PC-9 (cell line): ENCODE measurements around the gene PSRC1. TPM values are rescaled to one million over a fixed set of nuclear protein-coding genes. Genes with fewer than 3 reads are reported as not detected.

ENCODE experiments used
- BruUV-seq: library from RNA; stranded (reverse); fragments of 400-500 nt; replicated peaks from 2 replicates; lab custom pipeline; 2021; lab: Mats Ljungman, UMichigan
- CTCF ChIA-PET: fragments of 300-600 bp; sonication (Branson Sonifier 250); formaldehyde crosslinking; loops from one replicate; lab custom pipeline; 2022; ENCODE audit warnings: antibody characterized with exemption; lab: Charles Lee
- POLR2A ChIA-PET: fragments of 300-600 bp; sonication (Branson Sonifier 250); formaldehyde crosslinking; loops from one replicate; lab custom pipeline; 2022; ENCODE audit warnings: antibody characterized with exemption; ENCODE audit not compliant: unreplicated experiment; lab: Charles Lee
- DNase-seq, 2 experiments: peaks; one replicate each; pipeline versions ENCODE4 v3.0.0 to v3.0.0-alpha.2; 2015 to 2022; ENCODE audit warnings: mixed read lengths in 1 of 2
- H2AFZ ChIP-seq: fragments of 200-600 bp; sonication (generic); 2 replicates; pipeline ENCODE4 v1.8.1; 2017; ENCODE audit warnings: antibody characterized with exemption
- H3F3A ChIP-seq: fragments of 200-600 bp; sonication (generic); 2 replicates; pipeline ENCODE4 v1.8.1; 2017; ENCODE audit warnings: antibody characterized with exemption, mild to moderate bottlenecking, low read depth; ENCODE audit not compliant: insufficient read depth
- H3K27ac ChIP-seq: fragments of 200-600 bp; sonication (generic); 2 replicates; pipeline ENCODE4 v1.6.1; 2016; ENCODE audit warnings: mixed run types
- H3K27me3 ChIP-seq: fragments of 200-600 bp; sonication (generic); 2 replicates; pipeline ENCODE4 v1.6.1; 2016; ENCODE audit warnings: low read depth, mixed run types; ENCODE audit not compliant: insufficient read depth
- H3K36me3 ChIP-seq: fragments of 200-600 bp; sonication (generic); 2 replicates; pipeline ENCODE4 v1.6.1; 2016; ENCODE audit warnings: low read depth, mixed run types
- H3K4me1 ChIP-seq: fragments of 200-600 bp; sonication (generic); replicated peaks from 2 replicates; pipeline ENCODE4 v1.6.1; 2016; ENCODE audit warnings: mixed run types; ENCODE audit not compliant: insufficient read depth
- H3K4me2 ChIP-seq: fragments of 200-600 bp; sonication (generic); 2 replicates; pipeline ENCODE4 v1.6.1; 2017; ENCODE audit warnings: mixed run types
- H3K4me3 ChIP-seq: fragments of 200-600 bp; sonication (generic); 2 replicates; pipeline ENCODE4 v1.6.1; 2016; ENCODE audit warnings: mixed run types
- H3K79me2 ChIP-seq: fragments of 200-600 bp; sonication (generic); 2 replicates; pipeline ENCODE4 v1.6.1; 2017; ENCODE audit warnings: low read depth, mixed run types
- H3K9me2 ChIP-seq: fragments of 200-600 bp; sonication (generic); 2 replicates; pipeline ENCODE4 v1.8.1; 2017; ENCODE audit warnings: mild to moderate bottlenecking; ENCODE audit not compliant: insufficient read depth
- H3K9me3 ChIP-seq: fragments of 200-600 bp; sonication (generic); 2 replicates; pipeline ENCODE4 v1.8.1; 2016; ENCODE audit warnings: low read depth; ENCODE audit not compliant: insufficient read depth
- H4K20me1 ChIP-seq: fragments of 200-600 bp; sonication (generic); 2 replicates; pipeline ENCODE4 v1.8.1; 2017; ENCODE audit not compliant: insufficient read depth
- EZH2 ChIP-seq: fragments of 200-600 bp; sonication (generic); IDR thresholded peaks from 2 replicates; pipeline ENCODE4 v1.8.0; 2017; ENCODE audit warnings: antibody characterized with exemption, low read depth
- intact Hi-C: fragments of 100-400 bp; cut with micrococcal nuclease; formaldehyde crosslinking; loops from one replicate; pipeline ENCODE4 v1.10.0; 2022; ENCODE audit not compliant: unreplicated experiment
- total RNA-seq: library from RNA; stranded (reverse); gene quantifications from 2 replicates; pipeline ENCODE4 v1.2.3, GENCODE V29; 2021
- TF ChIP-seq, protein P1 (sequence below): fragments of 200-600 bp; sonication (generic); conservative IDR thresholded peaks from 2 replicates; pipeline ENCODE4 v1.6.1; 2017; ENCODE audit warnings: mixed run types, antibody characterized with exemption, mild to moderate bottlenecking, moderate library complexity

Gene PSRC1
- total RNA-seq, 1 experiment from 2014 or later = 26.4 TPM

GRCh38 chr1:109294481-109294880 lies 11.5 kb upstream of the PSRC1 start:
- ChIA-PET POLR2A (no interaction called here), CTCF (interaction anchor here (0.7 kb wide), 1 partner anchor 618 kb away, joined by 3 read pairs; no protein-coding TSS in a partner anchor)
- Histone ChIP-seq H4K20me1 (no peaks in the 10 kb centered on the region), H3K27me3 (no peaks in the 10 kb centered on the region), H3F3A (0 out of 2 replicates have a peak, but pooled peaks cover 7% of the 10 kb centered on the region), H3K79me2 (no peaks in the 10 kb centered on the region), H3K9me3 (no peaks in the 10 kb centered on the region), H2AFZ (no peak overlapping the region), H3K27ac (no peak overlapping the region), H3K4me1 (0 out of 2 replicates have a peak, but pooled peaks cover 7% of the 10 kb centered on the region), H3K4me3 (no peak overlapping the region), H3K4me2 (no peak overlapping the region), H3K36me3 (no peaks in the 10 kb centered on the region), H3K9me2 (no peaks in the 10 kb centered on the region)
- TF ChIP-seq, protein P1, sequence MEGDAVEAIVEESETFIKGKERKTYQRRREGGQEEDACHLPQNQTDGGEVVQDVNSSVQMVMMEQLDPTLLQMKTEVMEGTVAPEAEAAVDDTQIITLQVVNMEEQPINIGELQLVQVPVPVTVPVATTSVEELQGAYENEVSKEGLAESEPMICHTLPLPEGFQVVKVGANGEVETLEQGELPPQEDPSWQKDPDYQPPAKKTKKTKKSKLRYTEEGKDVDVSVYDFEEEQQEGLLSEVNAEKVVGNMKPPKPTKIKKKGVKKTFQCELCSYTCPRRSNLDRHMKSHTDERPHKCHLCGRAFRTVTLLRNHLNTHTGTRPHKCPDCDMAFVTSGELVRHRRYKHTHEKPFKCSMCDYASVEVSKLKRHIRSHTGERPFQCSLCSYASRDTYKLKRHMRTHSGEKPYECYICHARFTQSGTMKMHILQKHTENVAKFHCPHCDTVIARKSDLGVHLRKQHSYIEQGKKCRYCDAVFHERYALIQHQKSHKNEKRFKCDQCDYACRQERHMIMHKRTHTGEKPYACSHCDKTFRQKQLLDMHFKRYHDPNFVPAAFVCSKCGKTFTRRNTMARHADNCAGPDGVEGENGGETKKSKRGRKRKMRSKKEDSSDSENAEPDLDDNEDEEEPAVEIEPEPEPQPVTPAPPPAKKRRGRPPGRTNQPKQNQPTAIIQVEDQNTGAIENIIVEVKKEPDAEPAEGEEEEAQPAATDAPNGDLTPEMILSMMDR = no peak
- TF ChIP-seq EZH2 = no peak
- intact Hi-C loops = no loop called here
- BruUV-seq = no TSS peak
- DNase-seq = no peak

GRCh38 chr1:109293026-109293425 lies 10.1 kb upstream of the PSRC1 start:
- no peak overlapping the region for H2AFZ ChIP-seq
- 0 out of 2 replicates have a peak, but pooled peaks cover 7% of the 10 kb centered on the region for H3K4me1 ChIP-seq
- BruUV-seq = no TSS peak
- H3K4me3 ChIP-seq = no peak overlapping the region
- no peak for DNase-seq
- H4K20me1 ChIP-seq = no peaks in the 10 kb centered on the region
- H3F3A ChIP-seq = no peaks in the 10 kb centered on the region
- H3K27me3 ChIP-seq = no peaks in the 10 kb centered on the region
- no peaks in the 10 kb centered on the region for H3K9me2 ChIP-seq
- H3K36me3 ChIP-seq = no peaks in the 10 kb centered on the region
- H3K4me2 ChIP-seq = no peak overlapping the region
- H3K27ac ChIP-seq = no peak overlapping the region
- intact Hi-C loops = no loop called here
- POLR2A ChIA-PET = no interaction called here
- CTCF ChIA-PET = no interaction called here
- H3K9me3 ChIP-seq = no peaks in the 10 kb centered on the region
- no peaks in the 10 kb centered on the region for H3K79me2 ChIP-seq
- TF ChIP-seq EZH2 = no peak
- TF ChIP-seq, protein P1 = no peak

DNA sequence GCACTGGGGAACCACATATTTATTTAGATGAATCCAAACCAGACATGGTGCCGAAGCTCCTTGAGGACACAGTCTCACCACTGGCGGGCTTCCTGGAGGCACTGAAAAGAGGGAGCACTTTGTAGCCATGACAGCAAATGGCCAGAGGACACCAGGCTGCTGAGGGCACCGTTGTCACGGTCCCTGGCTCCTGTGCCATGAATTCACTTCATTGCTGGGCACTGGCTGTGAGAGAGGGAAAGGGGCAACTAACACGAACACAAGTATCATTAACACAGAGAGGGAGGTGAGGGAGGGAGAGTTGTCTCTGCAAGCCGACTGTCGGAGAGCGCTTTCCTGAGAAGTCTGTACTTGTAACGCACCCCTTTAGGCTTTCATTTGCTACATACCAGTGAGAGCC lies 9.4 kb upstream of the PSRC1 start:
- Histone ChIP-seq H3K36me3 (no peaks in the 10 kb centered on the region), H3F3A (no peaks in the 10 kb centered on the region), H3K9me2 (no peaks in the 10 kb centered on the region), H3K27ac (no peak overlapping the region), H2AFZ (no peak overlapping the region), H3K9me3 (no peaks in the 10 kb centered on the region), H3K27me3 (no peaks in the 10 kb centered on the region), H4K20me1 (no peaks in the 10 kb centered on the region), H3K4me3 (no peak overlapping the region), H3K4me2 (no peak overlapping the region), H3K4me1 (0 out of 2 replicates have a peak, but pooled peaks cover 7% of the 10 kb centered on the region), H3K79me2 (no peaks in the 10 kb centered on the region)
- TF ChIP-seq, protein P1 = no peak
- TF ChIP-seq EZH2 = no peak
- no TSS peak for BruUV-seq
- ChIA-PET POLR2A (no interaction called here), CTCF (no interaction called here)
- no peak for DNase-seq
- intact Hi-C loops = no loop called here
